ENCODE results near the gene VEGFC.

VEGFC gene

DNA sequence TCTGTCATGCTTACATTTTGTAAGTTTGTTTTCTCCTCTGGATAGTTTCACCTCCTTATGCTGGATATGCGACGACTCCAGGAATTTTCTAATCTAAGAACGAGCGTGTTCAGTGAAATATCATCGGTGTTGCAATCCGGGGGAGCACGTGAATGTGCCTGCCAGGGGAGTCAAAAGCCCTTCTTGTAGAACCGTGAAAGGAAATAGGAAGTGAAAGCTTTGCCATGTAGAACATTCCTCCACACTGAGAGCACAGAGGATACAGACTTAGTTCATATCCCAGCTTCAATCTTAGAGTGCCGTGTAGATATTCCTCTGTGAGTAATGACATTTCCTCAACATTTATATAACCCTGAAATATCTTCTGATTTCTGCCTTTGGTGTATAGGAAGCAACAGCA, 121.2 kb downstream of the VEGFC start:
- DNase-seq = no peak

DNA sequence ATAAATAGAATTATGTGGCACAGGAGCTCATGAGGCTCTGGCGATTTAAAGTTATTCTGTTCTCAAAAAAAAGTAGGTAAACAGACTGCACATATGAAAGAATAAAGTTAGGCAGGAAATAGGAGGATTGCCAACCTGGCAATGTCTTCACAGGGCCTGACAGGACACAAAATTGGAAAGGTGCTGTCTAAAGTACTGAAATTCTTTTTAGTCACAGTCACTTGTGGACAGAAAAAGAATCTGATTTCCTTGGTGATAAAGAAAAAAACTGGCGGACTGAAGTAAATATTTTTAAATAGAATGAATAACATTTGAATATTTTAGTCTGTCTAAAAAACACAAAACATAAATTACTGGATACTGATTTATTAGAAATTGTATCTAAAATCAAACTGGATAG, 124.4 kb downstream of the VEGFC start:
- no peak for DNase-seq

DNA sequence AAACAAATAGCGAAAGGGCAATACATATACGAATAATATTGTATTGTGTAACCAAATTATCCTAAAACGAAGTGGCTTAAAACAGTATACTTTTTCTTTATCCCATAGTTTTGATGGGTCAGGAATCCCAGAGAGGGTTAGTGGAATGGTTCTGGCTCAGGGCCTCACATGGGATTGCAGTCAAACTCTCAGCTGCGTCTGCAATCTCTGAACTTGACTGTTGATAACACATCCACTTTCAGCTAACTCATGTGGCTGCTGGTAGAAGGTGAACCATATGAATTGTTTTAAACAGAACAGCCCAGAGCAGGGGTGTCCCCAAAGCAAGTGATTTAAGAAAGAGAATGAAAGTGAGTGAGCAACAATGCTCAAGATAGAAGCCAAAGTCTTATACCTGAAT, 127.8 kb downstream of the VEGFC start:
- no peak for DNase-seq

DNA sequence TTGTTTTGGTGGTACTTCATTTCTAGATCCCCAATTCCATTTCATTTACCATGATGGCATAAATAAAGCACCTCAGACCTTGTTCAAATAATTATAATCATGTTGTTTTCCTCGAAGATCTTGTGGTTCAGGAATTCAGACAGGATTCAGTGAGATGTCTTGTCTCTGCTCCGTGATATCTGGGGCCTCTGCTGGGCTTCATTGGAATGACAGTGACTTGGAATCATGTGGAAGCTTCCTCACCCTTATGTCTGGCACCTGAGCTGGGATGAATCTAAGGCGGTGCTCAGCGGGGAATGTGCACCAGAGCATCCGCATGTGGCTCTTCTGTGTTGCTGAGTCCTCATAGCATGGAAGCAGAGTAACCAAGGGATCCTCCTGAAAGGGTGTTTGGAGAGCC, 132.2 kb downstream of the VEGFC start:
- DNase-seq = no peak

DNA sequence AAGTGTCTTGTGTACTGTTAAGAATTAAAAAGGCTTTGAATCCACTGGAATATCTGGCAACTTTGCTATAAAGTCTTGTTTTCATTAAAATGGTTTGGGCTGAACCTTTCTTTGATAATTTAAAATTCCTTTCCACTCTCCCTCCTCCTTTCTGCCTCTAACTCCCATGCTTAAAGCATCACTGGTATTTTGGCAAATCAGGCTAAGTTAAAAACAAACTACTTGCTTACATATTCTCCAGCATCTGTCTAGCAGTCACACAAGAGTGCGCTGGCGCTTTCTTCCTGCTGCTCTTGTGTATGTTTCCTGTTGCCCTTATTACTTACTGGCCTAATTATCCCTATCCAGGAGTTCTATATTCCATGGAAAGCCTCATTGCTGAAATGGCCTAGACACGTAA, 136.6 kb downstream of the VEGFC start:
- DNase-seq = no peak

DNA sequence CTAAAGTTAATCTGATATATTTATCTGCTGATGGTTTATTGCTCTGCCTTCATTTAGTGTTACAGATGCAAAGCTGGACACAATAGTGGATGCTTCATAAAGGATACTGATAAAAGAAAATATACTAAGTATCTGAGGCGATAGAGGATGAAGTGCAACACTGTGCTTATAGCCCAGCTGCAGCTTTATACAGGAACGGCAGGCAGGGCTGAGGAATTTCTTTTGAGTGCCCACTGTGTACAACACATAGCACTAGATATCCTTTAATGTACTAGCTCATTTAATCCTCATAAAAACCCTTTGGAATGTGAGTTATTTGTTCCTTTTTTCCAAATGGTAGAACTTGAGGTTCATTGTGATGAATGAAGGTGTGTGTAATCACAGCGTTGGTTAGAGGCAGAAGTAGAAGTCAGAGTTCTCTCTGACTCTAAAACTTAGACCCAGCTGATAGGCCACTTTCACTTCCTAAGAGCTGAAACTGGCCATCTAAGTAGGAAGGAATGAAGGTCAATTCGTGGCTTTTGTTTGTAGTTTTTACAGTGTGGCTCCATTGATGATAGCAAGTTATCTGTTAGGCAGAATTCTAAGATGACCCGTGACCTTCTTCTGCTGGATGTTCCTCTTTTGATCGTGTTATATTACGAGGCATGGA, 138.0 kb downstream of the VEGFC start:
- no peak for DNase-seq

DNA sequence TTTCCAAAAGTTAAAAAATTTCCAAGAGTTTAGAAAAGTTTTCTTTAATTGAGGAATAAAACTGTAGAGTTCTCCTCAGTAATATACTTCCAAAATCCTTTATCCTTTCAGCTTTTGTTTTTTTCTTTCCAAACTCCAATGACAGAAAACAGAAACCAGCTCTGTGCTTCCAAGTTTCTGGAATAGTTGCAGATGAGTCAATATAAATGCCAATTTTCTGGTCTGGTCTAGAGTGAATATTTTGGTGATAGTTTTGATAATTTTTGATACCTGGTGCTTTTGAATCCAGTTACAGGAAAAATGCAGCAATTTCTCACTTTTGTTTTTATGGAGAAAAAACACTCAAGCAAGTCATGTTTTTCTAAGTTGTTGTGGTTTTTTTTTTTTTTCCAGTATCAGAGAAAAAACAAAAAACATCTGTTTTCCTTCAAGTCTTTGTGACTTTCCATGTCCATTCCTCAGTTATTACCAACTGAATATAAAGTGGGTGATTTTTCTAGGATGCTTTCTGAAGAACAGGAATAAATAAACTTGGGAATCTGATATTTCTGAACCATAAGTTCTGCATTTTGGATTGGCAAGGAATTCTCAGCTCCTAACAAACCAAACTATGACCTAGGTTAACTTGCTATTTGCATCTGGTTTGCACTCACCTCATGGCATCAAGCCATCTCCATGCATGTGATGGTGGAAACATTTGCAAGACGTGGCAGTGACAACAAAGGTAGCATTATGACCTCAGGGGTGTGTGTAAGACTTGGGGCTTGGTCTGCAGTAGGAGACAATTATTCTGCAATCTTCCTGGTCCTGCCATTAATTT, 139.1 kb downstream of the VEGFC start:
- no peak for DNase-seq

DNA sequence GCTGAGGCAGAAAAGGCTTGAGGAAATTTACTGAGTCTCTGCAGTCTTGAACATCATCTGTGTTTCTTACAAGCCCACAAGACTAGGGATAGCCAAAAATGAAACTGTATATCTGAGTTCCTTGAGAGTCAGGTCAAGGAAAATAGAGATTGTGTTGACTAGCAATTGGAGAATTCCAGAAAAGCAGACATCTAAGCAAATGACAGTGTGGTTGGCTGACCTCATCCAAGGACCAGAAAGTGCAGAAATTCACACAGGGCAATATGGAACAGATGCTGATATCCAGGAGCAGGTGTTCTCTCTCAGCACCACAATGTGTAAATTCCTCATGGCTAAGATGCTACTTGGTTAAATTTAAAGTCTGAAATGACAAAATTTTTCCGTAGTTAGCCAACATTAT, 146.4 kb downstream of the VEGFC start:
- DNase-seq = no peak

DNA sequence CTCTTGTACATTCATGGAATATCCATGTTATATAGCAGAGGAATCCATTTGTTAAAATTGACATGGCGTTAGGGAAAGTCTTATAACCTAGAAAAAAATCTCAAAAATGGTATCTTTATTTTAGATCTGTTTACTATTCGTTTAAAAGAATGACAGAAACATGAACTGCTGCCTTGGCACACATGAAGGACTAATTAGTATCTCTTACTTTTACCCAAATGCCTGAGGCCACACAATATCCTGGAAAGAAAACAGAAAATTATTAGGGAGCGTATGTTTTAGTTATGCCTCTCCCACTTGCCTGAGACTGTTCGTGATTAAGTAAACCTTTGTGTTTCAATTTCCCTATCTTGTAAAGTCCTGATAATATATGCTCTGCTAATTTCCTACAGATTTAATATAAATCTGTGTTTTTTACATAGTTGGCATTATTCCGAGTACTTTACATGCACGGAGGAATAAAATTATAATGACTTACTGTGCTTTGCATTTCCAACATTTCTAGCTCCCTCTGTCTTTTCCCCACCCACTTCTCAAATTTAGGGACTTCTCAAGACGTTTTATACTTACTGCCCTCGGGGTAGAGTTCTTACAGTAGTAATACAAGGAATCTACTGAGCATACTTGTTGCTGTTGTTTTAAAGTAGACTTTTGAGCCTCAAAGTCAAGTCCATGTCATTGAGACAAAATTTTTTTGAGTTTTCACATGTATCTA, 147.3 kb downstream of the VEGFC start:
- no peak for DNase-seq

DNA sequence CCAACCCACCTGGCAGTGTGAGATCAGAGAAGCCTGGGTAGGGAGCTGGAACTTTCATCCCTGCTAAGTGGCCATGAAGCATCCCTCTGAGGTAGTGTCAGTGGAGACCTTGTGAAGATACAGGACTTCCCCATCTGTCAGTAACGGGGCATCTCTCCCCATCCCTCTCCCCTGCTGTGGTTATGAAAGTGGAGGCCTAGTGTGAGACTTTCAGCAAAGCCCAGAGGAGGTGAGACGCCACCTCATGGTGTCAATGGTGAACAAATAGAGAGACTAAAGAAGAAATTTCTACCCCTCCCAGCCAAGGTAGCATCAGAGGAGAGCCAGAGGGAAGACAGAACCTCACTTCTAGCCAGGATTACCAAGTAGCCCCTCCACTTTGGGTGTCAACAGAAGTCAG, 150.2 kb downstream of the VEGFC start:
- DNase-seq = no peak

DNA sequence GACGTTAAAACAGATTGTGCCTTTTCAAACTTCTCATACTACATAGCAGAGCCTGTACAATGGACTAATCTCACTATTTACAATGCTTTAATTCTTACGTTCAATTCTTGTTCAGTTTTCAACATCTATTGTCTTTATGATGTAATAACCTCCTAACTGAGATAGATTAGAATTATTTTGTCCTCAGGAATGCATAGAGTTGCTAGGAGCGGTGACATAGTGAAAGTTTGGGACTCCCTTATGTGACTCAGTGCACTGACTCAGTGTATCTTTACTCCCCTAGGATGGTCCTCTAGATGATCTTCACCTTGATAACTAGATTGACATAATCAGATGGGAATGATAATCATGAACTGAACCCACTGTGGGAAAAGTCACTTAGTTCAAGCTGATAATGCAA, 151.5 kb downstream of the VEGFC start:
- DNase-seq = no peak

DNA sequence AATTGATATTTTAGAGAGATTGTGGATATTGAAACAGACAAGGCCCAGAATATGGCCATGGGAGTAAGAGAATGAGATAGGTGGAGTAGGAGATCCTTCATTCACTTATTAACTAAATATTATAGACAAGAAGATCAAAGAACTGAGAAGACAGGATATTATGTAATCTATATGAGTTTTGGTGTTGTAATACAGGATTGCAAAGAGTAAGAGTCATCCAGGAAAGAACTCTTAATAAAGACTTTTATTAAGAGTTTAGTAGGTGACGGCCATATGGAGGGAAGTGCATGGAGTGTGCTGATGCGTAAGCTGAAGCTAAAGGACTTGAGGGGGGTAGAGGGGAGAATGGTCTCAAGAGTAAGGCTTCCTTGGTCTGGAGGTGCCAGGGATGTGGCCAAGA, 153.7 kb downstream of the VEGFC start:
- no peak for DNase-seq

DNA sequence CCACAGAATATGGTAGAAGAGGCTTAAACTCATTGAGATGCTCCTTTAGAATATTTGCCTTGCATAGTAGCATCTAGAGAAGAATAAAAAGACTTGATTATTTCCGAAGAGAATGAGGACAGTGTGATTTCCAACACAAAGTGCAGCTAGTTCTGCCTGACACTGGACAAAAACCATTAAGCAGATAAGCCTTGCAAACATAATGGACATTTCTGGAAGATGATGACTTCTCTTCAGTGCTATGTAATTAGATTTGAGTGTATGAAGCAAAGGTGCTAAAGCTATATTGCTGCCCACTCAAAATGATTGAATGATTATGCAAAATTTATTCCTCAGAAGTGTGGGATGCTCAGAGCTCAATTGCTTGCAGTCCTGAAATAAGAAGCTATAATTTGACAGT, 156.4 kb downstream of the VEGFC start:
- DNase-seq = no peak

DNA sequence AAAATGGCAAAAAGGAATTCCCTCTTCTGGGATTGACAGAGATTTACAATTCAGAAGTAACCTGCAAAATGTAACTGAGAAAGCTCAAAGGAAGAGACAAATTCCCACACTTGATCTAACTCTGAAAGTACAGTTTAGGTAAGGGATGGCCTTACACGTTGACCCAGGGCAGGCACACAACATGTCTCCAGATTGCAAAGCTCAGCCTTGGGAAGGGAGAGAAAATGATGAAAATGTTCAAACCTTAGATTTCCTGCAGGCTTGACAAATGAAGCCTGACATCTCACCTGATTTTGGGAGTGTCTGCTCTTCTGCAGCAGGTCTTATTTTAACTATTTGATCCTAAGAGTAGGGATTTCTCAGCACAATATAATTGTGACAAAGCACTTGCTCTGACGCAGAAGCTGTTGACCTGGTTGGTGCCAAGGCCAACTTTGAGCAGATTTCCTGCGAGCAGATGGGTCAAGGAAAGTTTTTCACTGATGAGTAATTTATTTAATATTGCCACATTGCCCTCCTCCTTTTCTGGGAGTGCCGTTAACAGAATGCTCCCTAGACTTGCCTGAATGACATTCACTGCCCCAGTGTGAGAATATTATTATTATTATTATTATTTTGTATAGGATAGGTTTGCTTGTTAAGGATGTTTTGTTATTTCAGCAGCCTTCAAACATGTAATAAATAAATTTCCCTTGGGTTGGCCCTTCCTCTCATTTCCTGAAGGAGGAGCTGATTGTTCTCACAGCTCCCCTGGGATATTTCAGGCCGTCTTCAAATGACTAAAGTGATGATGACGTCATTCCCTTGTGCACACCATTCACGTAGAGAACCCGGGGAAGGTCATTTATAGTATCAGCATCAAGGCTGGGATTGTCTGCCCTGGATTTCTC, 157.1 kb downstream of the VEGFC start:
- no peak for DNase-seq
